Measurements from ENCODE around the gene TRAPPC11.

DNA sequence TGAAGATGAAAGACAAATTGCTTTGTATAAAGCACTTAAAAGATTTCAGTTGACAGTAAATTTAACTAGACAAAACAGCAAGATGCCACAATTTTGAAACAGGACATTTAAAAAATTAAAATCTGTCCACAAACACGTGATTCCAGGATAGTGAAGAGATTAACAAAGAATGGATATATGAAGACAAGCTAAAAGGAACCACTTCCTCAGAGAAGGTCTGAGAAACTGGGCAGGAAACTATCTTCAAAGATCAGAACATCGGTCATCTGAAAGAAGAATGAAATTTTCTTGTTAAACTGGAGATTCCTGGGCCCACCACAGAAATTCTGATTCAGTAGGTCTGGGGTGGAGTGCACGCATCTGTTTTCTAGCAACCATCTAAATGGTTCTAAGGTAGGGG, 1.5 kb upstream of the TRAPPC11 start:
- TF ChIP-seq, protein P1, sequence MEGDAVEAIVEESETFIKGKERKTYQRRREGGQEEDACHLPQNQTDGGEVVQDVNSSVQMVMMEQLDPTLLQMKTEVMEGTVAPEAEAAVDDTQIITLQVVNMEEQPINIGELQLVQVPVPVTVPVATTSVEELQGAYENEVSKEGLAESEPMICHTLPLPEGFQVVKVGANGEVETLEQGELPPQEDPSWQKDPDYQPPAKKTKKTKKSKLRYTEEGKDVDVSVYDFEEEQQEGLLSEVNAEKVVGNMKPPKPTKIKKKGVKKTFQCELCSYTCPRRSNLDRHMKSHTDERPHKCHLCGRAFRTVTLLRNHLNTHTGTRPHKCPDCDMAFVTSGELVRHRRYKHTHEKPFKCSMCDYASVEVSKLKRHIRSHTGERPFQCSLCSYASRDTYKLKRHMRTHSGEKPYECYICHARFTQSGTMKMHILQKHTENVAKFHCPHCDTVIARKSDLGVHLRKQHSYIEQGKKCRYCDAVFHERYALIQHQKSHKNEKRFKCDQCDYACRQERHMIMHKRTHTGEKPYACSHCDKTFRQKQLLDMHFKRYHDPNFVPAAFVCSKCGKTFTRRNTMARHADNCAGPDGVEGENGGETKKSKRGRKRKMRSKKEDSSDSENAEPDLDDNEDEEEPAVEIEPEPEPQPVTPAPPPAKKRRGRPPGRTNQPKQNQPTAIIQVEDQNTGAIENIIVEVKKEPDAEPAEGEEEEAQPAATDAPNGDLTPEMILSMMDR (IDR thresholded peaks at IDR 0.05; ENCODE audit: low read depth, low read length) = no peak
- TF ChIP-seq EZH2phosphoT487 (IDR thresholded peaks at IDR 0.05; ENCODE audit: low read depth) = no peak

Data from OCI-LY3 (cell line).